CD14-positive monocyte (primary cell): Measurements from ENCODE around the gene SZT2. TPM values are rescaled to one million over a fixed set of nuclear protein-coding genes. Genes with fewer than 3 reads are reported as not detected.

ENCODE experiments used
- DNase-seq, 3 donors: peaks; one replicate each; pipeline ENCODE4 v3.0.0-alpha.2; 2011 to 2022
- H2AFZ ChIP-seq: 2 replicates; pipeline ENCODE4 v1.6.0; 2012; ENCODE audit warnings: mild to moderate bottlenecking, low read depth, low read length, inconsistent platforms; ENCODE audit not compliant: insufficient read depth, poor library complexity, severe bottlenecking
- H3K27ac ChIP-seq, 2 donors: 1 replicate in 1 of 2; 2 replicates in 1 of 2; pipeline ENCODE4 v1.5.1; 2012 to 2013; ENCODE audit warnings: low read length in 2 of 2, control low read depth in 1 of 2, inconsistent platforms in 1 of 2, low read depth in 1 of 2, mild to moderate bottlenecking in 1 of 2
- H3K27me3 ChIP-seq, 2 donors: one replicate each; pipeline versions ENCODE4 v1.6.0 to v1.6.1; 2011 to 2013; ENCODE audit warnings: low read length in 2 of 2; ENCODE audit not compliant: control insufficient read depth in 2 of 2, insufficient read depth in 2 of 2
- H3K36me3 ChIP-seq, 2 donors: replicated peaks in 1 of 2; 1 replicate in 1 of 2; 2 replicates in 1 of 2; pipeline versions ENCODE4 v1.5.1 to v1.6.1; 2012 to 2013; ENCODE audit warnings: low read length in 2 of 2, control low read depth in 1 of 2, inconsistent platforms in 1 of 2, mild to moderate bottlenecking in 1 of 2; ENCODE audit not compliant: insufficient read depth in 2 of 2, control insufficient read depth in 1 of 2
- H3K4me1 ChIP-seq, 2 donors: 1 replicate in 1 of 2; 2 replicates in 1 of 2; pipeline versions ENCODE4 v1.5.1 to v1.6.1; 2012 to 2013; ENCODE audit warnings: low read length in 2 of 2, control low read depth in 1 of 2, inconsistent platforms in 1 of 2, mild to moderate bottlenecking in 1 of 2, moderate library complexity in 1 of 2; ENCODE audit not compliant: insufficient read depth in 2 of 2, control insufficient read depth in 1 of 2
- H3K4me2 ChIP-seq: replicated peaks from 2 replicates; pipeline ENCODE3; 2012; ENCODE audit warnings: low read length, moderate library complexity, mild to moderate bottlenecking; ENCODE audit not compliant: poor library complexity, severe bottlenecking; ENCODE audit errors: extremely low read depth
- H3K4me3 ChIP-seq, 3 experiments: fragments of 200-600 bp in 1 of 3; sonication (generic) in 1 of 3; replicated peaks in 1 of 3; 1 replicate in 2 of 3; 2 replicates in 1 of 3; pipeline ENCODE4 v1.5.1; 2011 to 2013; ENCODE audit warnings: low read length in 3 of 3, mild to moderate bottlenecking in 3 of 3, control low read depth in 2 of 3, low read depth in 2 of 3, inconsistent platforms in 1 of 3, moderate library complexity in 1 of 3
- H3K79me2 ChIP-seq: 2 replicates; pipeline ENCODE4 v1.6.0; 2012; ENCODE audit warnings: mild to moderate bottlenecking, control low read depth, inconsistent platforms, low read length, moderate library complexity; ENCODE audit not compliant: insufficient read depth
- H3K9ac ChIP-seq: 2 replicates; pipeline ENCODE4 v1.6.0; 2017; ENCODE audit warnings: low read length, mild to moderate bottlenecking; ENCODE audit not compliant: insufficient read depth, poor library complexity, severe bottlenecking
- H3K9me3 ChIP-seq, 2 donors: replicated peaks in 1 of 2; 1 replicate in 1 of 2; 2 replicates in 1 of 2; pipeline versions ENCODE4 v1.5.1 to v1.6.1; 2012 to 2013; ENCODE audit warnings: low read length in 2 of 2, control low read depth in 1 of 2; ENCODE audit not compliant: control insufficient read depth in 1 of 2, insufficient read depth in 1 of 2
- H4K20me1 ChIP-seq: 2 replicates; pipeline ENCODE4 v1.6.0; 2012; ENCODE audit warnings: mild to moderate bottlenecking, low read length, control low read depth, moderate library complexity; ENCODE audit not compliant: insufficient read depth
- H3K27ac Mint-ChIP-seq, 7 donors: one replicate each; pipeline ENCODE4 v1.8.0; 2020; ENCODE audit warnings: mild to moderate bottlenecking in 7 of 7, mixed read lengths in 7 of 7, moderate library complexity in 6 of 7, inconsistent platforms in 2 of 7
- H3K27me3 Mint-ChIP-seq, 3 donors: one replicate each; pipeline ENCODE4 v1.8.0; 2021 to 2022; ENCODE audit warnings: low read depth in 3 of 3, mild to moderate bottlenecking in 3 of 3, mixed read lengths in 3 of 3, moderate library complexity in 3 of 3, inconsistent platforms in 1 of 3
- H3K36me3 Mint-ChIP-seq, 2 donors: one replicate each; pipeline ENCODE4 v1.8.0; 2020; ENCODE audit warnings: mixed read lengths in 2 of 2, inconsistent platforms in 1 of 2, mild to moderate bottlenecking in 1 of 2
- H3K4me1 Mint-ChIP-seq: one replicate; pipeline ENCODE4 v1.8.0; 2020; ENCODE audit warnings: mild to moderate bottlenecking, mixed read lengths
- H3K4me3 Mint-ChIP-seq, 2 donors: one replicate each; pipeline ENCODE4 v1.8.0; 2020; ENCODE audit warnings: mild to moderate bottlenecking in 2 of 2, mixed read lengths in 2 of 2, moderate library complexity in 1 of 2
- H3K9me3 Mint-ChIP-seq, 7 donors: one replicate each; pipeline ENCODE4 v1.8.0; 2020 to 2022; ENCODE audit warnings: mixed read lengths in 7 of 7, mild to moderate bottlenecking in 6 of 7, moderate library complexity in 6 of 7, inconsistent platforms in 2 of 7
- CTCF ChIP-seq: fragments of 200-600 bp; IDR thresholded peaks from one replicate; pipeline ENCODE4 v1.8.0; 2022; ENCODE audit warnings: antibody characterized with exemption, mild to moderate bottlenecking
- whole genome bisulfite sequencing: methylation state at CpG from one replicate; pipeline ENCODE4 v1.1.5; 2013; ENCODE audit warnings: missing lambda C conversion rate; ENCODE audit not compliant: insufficient coverage; 5-methylcytosine and 5-hydroxymethylcytosine counted together
- intact Hi-C, 2 donors: fragments of 100-400 bp; cut with micrococcal nuclease; formaldehyde crosslinking; loops; one replicate each; pipeline versions ENCODE4 v1.15.0 to v1.15.1; 2023
- polyA plus RNA-seq, 3 donors: library from polyadenylated mRNA; depleted of rRNA in 1 of 3; unstranded in 2 of 3; stranded (reverse) in 1 of 3; fragments of 300-500 nt in 2 of 3; fragments of >200 nt in 1 of 3; fragmentation: Illumina TruSeq in 2 of 3; gene quantifications; 1 replicate in 2 of 3; 2 replicates in 1 of 3; pipeline ENCODE4 v1.2.3, GENCODE V29; 2012 to 2021

SZT2 gene
- polyA plus RNA-seq, 3 donors, result 2.4 to 29.9 (median 2.6) TPM

GRCh38 chr1:43420874-43421273 lies 31.2 kb downstream of the SZT2 start:
- Histone ChIP-seq H3K27ac (no peak overlapping the region), H3K4me2 (no peak overlapping the region), H3K27me3 (no peaks in the 10 kb centered on the region), H3K4me3 (no peak overlapping the region), H3K9ac (no peak overlapping the region), H3K79me2 (no peaks in the 10 kb centered on the region), H3K36me3 (peaks cover 97 to 99% of the 10 kb centered on the region in 2 donors), H4K20me1 (no peaks in the 10 kb centered on the region), H3K4me1 (no peaks in the 10 kb centered on the region), H2AFZ (no peak overlapping the region), H3K9me3 (no peaks in the 10 kb centered on the region)
- Mint-ChIP-seq H3K27me3 (peaks cover 0 to 2% (median 0%) of the 10 kb centered on the region in 3 donors), H3K4me1 (no peaks in the 10 kb centered on the region), H3K9me3 (peaks cover 0 to 3% (median 0%) of the 10 kb centered on the region in 7 donors), H3K27ac (no peak overlapping the region), H3K36me3 (peaks cover 32 to 65% of the 10 kb centered on the region in 2 donors), H3K4me3 (no peak overlapping the region)
- 97% methylated on average over 9 of the region's 10 CpGs for WGBS
- no peak for DNase-seq
- TF ChIP-seq CTCF, result no peak
- intact Hi-C loops, result no loop called here

- H3K9me3 Mint-ChIP-seq, result peaks cover 0 to 3% (median 0%) of the 10 kb centered on the region in 7 donors
- no peak overlapping the region for H3K27ac Mint-ChIP-seq
- 100% methylated on average over 1 of the region's 6 CpGs for WGBS
These were observed 31.7 kb downstream of the SZT2 start for GRCh38 chr1:43421396-43421795.

More at GRCh38 chr1:43421396-43421795, 31.7 kb downstream of the SZT2 start:
- no peak for DNase-seq
- no peak overlapping the region for H3K27ac ChIP-seq
- Mint-ChIP-seq H3K4me3 (no peak overlapping the region), H3K36me3 (peaks cover 37 to 71% of the 10 kb centered on the region in 2 donors), H3K4me1 (no peaks in the 10 kb centered on the region), H3K27me3 (peaks cover 0 to 4% (median 0%) of the 10 kb centered on the region in 3 donors)
- H3K9me3 ChIP-seq, result no peaks in the 10 kb centered on the region
- no peaks in the 10 kb centered on the region for H3K4me1 ChIP-seq
- H3K9ac ChIP-seq, result no peak overlapping the region
- H2AFZ ChIP-seq, result no peak overlapping the region
- intact Hi-C loops, result no loop called here
- no peaks in the 10 kb centered on the region for H4K20me1 ChIP-seq
- peaks cover 97 to 99% of the 10 kb centered on the region in 2 donors for H3K36me3 ChIP-seq
- H3K27me3 ChIP-seq, result no peaks in the 10 kb centered on the region
- H3K4me2 ChIP-seq, result no peak overlapping the region
- no peak for TF ChIP-seq CTCF
- H3K79me2 ChIP-seq, result no peaks in the 10 kb centered on the region
- no peak overlapping the region for H3K4me3 ChIP-seq
